ENCODE data around the gene ANKRD36B. TPM values are rescaled to one million over a fixed set of nuclear protein-coding genes. Genes with fewer than 3 reads are reported as not detected.
"Not testable (repeated sequence)": the region's sequence is repeated elsewhere in the genome, so short reads cannot be mapped to it uniquely, and the experiment has no call there.

Gene ANKRD36B
- total and polyA plus RNA-seq, 9 donors, result 6.5 to 138 (median 38.6) TPM

DNA sequence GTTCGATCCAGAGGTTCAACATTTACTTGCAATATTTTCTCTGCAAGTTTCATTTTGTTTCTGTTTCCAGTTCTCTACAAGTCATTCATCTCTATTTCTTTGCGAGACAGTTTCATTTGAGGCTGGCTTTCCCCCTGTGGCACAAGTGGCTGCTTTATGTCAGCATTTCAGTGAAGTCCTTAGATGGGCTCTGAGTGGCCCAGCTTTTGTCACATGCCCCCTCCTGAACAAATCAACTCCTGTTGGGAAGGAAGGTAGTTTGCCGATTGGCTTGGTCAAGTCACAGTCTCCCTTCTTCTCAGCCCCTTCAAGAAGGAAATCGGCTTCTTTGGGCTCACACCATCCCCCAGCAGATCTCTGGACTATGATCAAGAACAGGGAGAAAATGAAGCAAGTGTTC lies 19.1 kb upstream of the ANKRD36B start:
- H3K27me3 ChIP-seq; DNase-seq; H3K4me1 ChIP-seq (ENCODE audit: insufficient read depth); intact Hi-C loops (cut with DNase I); H3K27ac ChIP-seq; H3K36me3 ChIP-seq; H3K9me3 ChIP-seq; H3K4me3 ChIP-seq: not testable (repeated sequence)
- WGBS, 3 donors, result 83 to 90% (median 86%) methylated on average over 4 of the region's 4 CpGs

GRCh38 chr2:97605524-97606339 lies 16.1 kb upstream of the ANKRD36B start:
- intact Hi-C loops (cut with DNase I), result not testable (repeated sequence)

GRCh38 chr2:97605109-97605508 lies 15.4 kb upstream of the ANKRD36B start:
- intact Hi-C loops (cut with DNase I), result not testable (repeated sequence)
- WGBS, 3 donors, result 80% methylated on average over 4 to 5 of the region's 8 CpGs; no CpG with 5 or more reads in 1 of the 3 donors

More at GRCh38 chr2:97605524-97606339, 16.1 kb upstream of the ANKRD36B start:
- H3K4me1 ChIP-seq (ENCODE audit: insufficient read depth); H3K36me3 ChIP-seq; H3K4me3 ChIP-seq; H3K27me3 ChIP-seq; H3K27ac ChIP-seq; H3K9me3 ChIP-seq; DNase-seq: not testable (repeated sequence)
- WGBS, 3 donors, result 41 to 59% (median 57%) methylated on average over 3 to 4 of the region's 12 CpGs

DNA sequence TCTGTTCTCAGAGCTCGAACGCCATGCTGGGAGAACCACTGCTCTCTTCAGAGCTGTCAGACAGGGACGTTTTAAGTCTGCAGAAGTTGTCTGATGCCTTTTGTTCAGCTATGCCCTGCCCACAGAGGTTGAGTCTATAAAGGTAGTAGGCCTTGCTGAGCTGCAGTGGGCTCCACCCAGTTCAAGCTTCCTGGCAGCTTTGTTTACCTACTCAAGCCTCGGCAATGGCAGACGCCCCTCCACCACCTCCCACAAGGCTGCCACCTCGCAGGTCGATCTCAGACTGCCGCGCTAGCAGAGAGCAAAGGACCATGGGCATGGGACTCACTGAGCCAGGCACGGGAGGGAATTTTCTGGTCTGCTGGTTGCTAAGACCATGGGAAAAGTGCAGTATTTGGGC lies 11.9 kb upstream of the ANKRD36B start:
- intact Hi-C loops (cut with DNase I); DNase-seq; H3K27ac ChIP-seq; H3K36me3 ChIP-seq; H3K9me3 ChIP-seq; H3K27me3 ChIP-seq; H3K4me3 ChIP-seq; H3K4me1 ChIP-seq (ENCODE audit: insufficient read depth): not testable (repeated sequence)
- 73 to 78% (median 77%) methylated on average over 3 to 9 of the region's 10 CpGs for WGBS, 3 donors

More at GRCh38 chr2:97605109-97605508, 15.4 kb upstream of the ANKRD36B start:
- not testable (repeated sequence) for H3K4me1 ChIP-seq (ENCODE audit: insufficient read depth); H3K36me3 ChIP-seq; H3K27me3 ChIP-seq; DNase-seq; H3K27ac ChIP-seq; H3K9me3 ChIP-seq; H3K4me3 ChIP-seq

DNA sequence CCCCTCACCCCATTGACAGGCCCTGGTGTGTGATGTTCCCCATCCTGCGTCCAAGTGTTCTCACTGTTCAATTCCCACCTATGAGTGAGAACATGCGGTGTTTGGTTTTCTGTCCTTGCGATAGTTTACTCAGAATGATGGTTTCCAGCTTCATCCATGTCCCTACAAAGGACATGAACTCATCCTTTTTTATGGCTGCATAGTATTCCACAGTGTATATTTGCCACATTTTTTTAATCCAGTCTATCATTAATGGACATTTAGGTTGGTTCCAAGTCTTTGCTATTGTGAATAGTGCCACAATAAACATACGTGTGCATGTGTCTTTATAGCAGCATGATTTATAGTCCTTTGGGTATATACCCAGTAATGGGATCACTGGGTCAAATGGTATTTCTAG lies 6.5 kb upstream of the ANKRD36B start:
- not testable (repeated sequence) for H3K27ac ChIP-seq; DNase-seq; H3K4me3 ChIP-seq; H3K9me3 ChIP-seq; H3K27me3 ChIP-seq; H3K36me3 ChIP-seq; H3K4me1 ChIP-seq (ENCODE audit: insufficient read depth)
- intact Hi-C loops (cut with DNase I), result loop anchor here in 1 of 4 donors (10.0 kb wide), 1 partner anchor 99 kb away; no protein-coding TSS in a partner anchor
- WGBS, 3 donors, result 89 to 96% (median 92%) methylated on average over 4 of the region's 4 CpGs

- not testable (repeated sequence) for H3K9me3 ChIP-seq; H3K27me3 ChIP-seq; H3K27ac ChIP-seq; DNase-seq; H3K36me3 ChIP-seq; H3K4me3 ChIP-seq; H3K4me1 ChIP-seq (ENCODE audit: insufficient read depth)
- intact Hi-C loops (cut with DNase I), result loop anchor here in 2 of 4 donors (5.0 to 10.0 kb wide), 2 partner anchors 101 to 104 kb away; no protein-coding TSS in a partner anchor
- 90 to 91% (median 90%) methylated on average over 3 of the region's 3 CpGs for WGBS, 3 donors
Measured at GRCh38 chr2:97593520-97593919, 3.8 kb upstream of the ANKRD36B start.

DNA sequence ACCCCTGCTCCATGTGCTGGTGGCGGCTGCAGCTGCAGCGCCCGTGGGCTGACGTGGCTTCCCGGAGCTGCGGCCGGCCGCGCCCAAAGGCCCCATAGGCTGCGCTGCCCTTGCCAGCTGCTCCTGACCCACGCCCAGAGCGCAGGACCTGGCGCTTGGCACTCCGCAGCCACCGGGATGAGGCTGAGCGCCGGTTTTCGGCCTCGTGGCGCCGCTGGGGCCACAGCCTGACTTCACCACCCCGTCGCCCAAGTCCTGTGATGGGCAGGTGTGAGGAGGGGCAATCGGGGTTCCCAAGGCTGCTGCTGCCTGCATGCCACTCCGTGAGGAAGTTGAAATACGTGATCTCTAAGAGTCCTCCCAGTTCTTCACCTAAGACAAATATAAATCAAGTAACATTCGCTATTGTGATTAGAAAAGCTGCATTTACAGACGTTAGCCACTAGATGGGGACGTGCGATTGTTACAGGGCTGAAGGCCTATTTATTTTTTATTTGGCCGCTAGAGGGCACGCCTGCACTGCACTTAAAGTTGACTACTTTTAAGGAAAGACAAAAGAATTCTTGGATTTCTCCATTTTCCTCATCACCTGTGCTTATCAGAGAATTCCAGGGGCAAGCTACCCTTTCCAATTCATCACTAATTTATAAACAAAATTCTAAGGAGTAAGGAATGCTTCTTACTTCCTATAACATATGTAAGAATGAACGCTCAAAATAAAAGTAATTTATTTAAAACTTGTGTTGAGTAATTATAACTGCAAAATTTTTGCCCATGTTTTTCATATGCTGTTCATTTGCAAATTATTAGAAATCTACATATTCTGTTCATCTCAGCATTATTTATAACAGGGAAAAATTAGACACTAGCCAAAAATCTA lies 1.1 kb upstream of the ANKRD36B start:
- H3K9me3 ChIP-seq; H3K4me1 ChIP-seq (ENCODE audit: insufficient read depth); H3K36me3 ChIP-seq; H3K27me3 ChIP-seq: not testable (repeated sequence)
- peak overlapping the region; percentile 42 for H3K4me3 ChIP-seq
- intact Hi-C loops (cut with DNase I), result loop anchor here in 3 of 4 donors (2.0 to 10.0 kb wide), 3 partner anchors 104 to 107 kb away; no protein-coding TSS in a partner anchor
- peak; percentile 98 to 99 (median 99) for TF ChIP-seq CTCF (IDR thresholded peaks at IDR 0.05)
- peak overlapping the region; percentile 84 to 91 for H3K27ac ChIP-seq
- 2% methylated on average over 28 to 33 of the region's 33 CpGs for WGBS, 3 donors
- DNase-seq, result peak; percentile 72 to 88 (median 76)

DNA sequence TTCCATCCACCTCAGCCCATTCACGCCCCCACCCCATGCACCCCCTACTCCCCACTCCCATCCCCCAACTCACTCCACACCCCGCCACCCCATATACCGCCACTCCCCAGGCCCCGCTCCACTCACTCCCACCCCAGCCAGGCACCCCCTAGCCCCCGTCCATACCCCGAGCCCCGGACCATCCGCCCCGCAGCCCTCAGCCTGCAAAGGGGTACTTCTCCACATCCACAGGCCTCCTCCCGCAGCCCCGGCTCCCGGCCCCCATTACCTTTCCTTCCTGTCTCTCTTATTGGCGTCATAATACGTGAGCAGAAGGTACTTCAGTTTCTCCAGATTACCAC lies 450 bp downstream of the ANKRD36B start:
- 0 to 2% (median 0%) methylated on average over 5 to 11 of the region's 14 CpGs for WGBS, 3 donors
- H3K27me3 ChIP-seq; H3K36me3 ChIP-seq; intact Hi-C loops (cut with DNase I); H3K4me1 ChIP-seq (ENCODE audit: insufficient read depth); H3K9me3 ChIP-seq: not testable (repeated sequence)
- Histone ChIP-seq H3K27ac (peak overlapping the region in 1 of 2 donors; percentile 69), H3K4me3 (peak overlapping the region; percentile 42)
- DNase-seq, result peak in 1 of 5 donors; percentile 34

DNA sequence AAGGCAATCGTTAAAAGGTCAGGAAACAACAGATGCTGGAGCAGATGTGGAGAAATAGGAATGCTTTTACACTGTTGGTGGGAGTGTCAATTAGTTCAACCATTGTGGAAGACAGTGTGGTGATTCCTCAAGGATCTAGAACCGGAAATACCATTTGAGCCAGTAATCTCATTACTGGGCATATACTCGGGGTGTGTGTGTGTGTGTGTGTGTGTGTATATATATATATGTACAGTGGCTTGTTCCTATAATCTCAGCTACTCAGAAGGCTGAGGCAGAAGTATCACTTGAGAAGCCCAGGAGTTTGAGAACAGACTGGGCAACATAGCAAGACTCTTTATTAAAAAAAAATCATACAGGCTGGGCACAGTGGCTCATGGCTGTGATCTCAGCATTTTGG lies 24.0 kb downstream of the ANKRD36B start:
- WGBS, 3 donors, result 80 to 87% (median 85%) methylated on average over 3 of the region's 3 CpGs

DNA sequence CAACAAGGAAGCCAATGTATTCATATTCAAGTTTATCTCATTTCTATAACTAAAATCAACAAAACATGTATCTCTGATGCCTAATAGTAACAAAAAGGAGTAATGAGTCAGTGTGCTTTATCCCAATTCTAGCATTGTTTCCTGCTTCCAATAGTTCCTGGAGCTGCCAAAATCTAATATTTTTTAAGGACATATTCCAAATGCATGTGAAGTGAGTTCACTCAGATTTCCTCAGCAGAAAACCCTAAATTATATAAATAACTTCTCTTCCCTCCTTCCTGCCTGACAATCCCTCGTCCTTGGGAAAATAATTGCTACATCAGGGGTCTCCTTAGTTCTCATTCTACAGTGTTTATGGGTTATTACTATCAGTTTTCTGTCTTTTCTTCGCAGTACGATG lies 37.3 kb downstream of the ANKRD36B start:
- H3K27ac ChIP-seq; intact Hi-C loops (cut with DNase I): not testable (repeated sequence)
- 34 to 51% (median 48%) methylated on average over 3 of the region's 3 CpGs for WGBS, 3 donors

More for the DNA sequence above, 24.0 kb downstream of the ANKRD36B start:
- H3K4me1 ChIP-seq (ENCODE audit: insufficient read depth); DNase-seq; H3K9me3 ChIP-seq; H3K27ac ChIP-seq; intact Hi-C loops (cut with DNase I); H3K27me3 ChIP-seq; H3K36me3 ChIP-seq; H3K4me3 ChIP-seq: not testable (repeated sequence)

More for the DNA sequence above, 37.3 kb downstream of the ANKRD36B start:
- H3K4me3 ChIP-seq; H3K4me1 ChIP-seq (ENCODE audit: insufficient read depth); H3K9me3 ChIP-seq; H3K36me3 ChIP-seq; H3K27me3 ChIP-seq; DNase-seq: not testable (repeated sequence)
